ENCODE measurements around the gene PLXNA4. TPM values are rescaled to one million over a fixed set of nuclear protein-coding genes. Genes with fewer than 3 reads are reported as not detected.

Gene PLXNA4
- total RNA-seq, 1 experiment from 2014 or later: 0.81 TPM

DNA sequence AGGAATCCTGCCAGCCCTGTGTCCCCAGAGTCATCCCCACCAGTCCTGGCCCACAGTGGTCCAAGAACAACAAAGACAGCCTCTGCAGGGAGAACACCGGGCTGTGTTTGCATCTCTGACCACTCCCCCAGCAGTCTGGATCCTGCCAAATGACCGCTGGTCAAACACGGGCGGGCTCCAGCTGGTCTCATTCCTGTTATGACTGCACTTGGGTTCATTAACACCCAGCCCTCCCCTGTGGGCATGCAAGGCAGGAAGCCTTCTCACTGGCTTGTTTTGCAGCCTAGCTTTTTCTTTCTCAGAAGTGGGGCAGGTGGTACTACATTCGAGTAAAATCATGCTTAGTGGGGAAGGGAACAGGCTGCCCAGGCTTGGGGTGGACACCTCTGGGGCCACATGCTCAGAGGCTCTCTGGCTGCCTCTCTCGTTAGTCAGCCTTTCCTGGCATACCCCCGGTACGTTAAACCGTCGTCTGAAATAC is 190.0 kb downstream of the PLXNA4 start:
- peak; percentile 47 for ATAC-seq
- Mint-ChIP-seq H3K27me3 (ENCODE audit: low read depth) (peaks cover 2% of the 10 kb centered on the region; the same call in 1 of the 2 replicates), H3K9me3 (no peaks in the 10 kb centered on the region), H3K4me3 (no peak overlapping the region), H3K36me3 (no peaks in the 10 kb centered on the region), H3K4me1 (peaks cover 12% of the 10 kb centered on the region), H3K27ac (no peak overlapping the region)
- POLR2A ChIA-PET: no interaction called here
- no peak for TF ChIP-seq ZNF263 (CRISPR knock-in tag; IDR thresholded peaks at IDR 0.05; ENCODE audit: low read depth)
- TF ChIP-seq, protein P1, sequence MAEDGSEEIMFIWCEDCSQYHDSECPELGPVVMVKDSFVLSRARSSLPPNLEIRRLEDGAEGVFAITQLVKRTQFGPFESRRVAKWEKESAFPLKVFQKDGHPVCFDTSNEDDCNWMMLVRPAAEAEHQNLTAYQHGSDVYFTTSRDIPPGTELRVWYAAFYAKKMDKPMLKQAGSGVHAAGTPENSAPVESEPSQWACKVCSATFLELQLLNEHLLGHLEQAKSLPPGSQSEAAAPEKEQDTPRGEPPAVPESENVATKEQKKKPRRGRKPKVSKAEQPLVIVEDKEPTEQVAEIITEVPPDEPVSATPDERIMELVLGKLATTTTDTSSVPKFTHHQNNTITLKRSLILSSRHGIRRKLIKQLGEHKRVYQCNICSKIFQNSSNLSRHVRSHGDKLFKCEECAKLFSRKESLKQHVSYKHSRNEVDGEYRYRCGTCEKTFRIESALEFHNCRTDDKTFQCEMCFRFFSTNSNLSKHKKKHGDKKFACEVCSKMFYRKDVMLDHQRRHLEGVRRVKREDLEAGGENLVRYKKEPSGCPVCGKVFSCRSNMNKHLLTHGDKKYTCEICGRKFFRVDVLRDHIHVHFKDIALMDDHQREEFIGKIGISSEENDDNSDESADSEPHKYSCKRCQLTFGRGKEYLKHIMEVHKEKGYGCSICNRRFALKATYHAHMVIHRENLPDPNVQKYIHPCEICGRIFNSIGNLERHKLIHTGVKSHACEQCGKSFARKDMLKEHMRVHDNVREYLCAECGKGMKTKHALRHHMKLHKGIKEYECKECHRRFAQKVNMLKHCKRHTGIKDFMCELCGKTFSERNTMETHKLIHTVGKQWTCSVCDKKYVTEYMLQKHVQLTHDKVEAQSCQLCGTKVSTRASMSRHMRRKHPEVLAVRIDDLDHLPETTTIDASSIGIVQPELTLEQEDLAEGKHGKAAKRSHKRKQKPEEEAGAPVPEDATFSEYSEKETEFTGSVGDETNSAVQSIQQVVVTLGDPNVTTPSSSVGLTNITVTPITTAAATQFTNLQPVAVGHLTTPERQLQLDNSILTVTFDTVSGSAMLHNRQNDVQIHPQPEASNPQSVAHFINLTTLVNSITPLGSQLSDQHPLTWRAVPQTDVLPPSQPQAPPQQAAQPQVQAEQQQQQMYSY (CRISPR knock-in tag; IDR thresholded peaks at IDR 0.05): no peak
- TF ChIP-seq, protein P2, sequence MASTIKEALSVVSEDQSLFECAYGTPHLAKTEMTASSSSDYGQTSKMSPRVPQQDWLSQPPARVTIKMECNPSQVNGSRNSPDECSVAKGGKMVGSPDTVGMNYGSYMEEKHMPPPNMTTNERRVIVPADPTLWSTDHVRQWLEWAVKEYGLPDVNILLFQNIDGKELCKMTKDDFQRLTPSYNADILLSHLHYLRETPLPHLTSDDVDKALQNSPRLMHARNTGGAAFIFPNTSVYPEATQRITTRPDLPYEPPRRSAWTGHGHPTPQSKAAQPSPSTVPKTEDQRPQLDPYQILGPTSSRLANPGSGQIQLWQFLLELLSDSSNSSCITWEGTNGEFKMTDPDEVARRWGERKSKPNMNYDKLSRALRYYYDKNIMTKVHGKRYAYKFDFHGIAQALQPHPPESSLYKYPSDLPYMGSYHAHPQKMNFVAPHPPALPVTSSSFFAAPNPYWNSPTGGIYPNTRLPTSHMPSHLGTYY (CRISPR knock-in tag; IDR thresholded peaks at IDR 0.05): no peak
- TF ChIP-seq ZNF232 (CRISPR knock-in tag; IDR thresholded peaks at IDR 0.05): no peak
- TF ChIP-seq, protein P3, sequence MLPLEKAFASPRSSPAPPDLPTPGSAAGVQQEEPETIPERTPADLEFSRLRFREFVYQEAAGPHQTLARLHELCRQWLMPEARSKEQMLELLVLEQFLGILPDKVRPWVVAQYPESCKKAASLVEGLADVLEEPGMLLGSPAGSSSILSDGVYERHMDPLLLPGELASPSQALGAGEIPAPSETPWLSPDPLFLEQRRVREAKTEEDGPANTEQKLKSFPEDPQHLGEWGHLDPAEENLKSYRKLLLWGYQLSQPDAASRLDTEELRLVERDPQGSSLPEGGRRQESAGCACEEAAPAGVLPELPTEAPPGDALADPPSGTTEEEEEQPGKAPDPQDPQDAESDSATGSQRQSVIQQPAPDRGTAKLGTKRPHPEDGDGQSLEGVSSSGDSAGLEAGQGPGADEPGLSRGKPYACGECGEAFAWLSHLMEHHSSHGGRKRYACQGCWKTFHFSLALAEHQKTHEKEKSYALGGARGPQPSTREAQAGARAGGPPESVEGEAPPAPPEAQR (CRISPR knock-in tag; IDR thresholded peaks at IDR 0.05): no peak
- TF ChIP-seq JAZF1 (CRISPR knock-in tag; IDR thresholded peaks at IDR 0.05): no peak
- no peak for TF ChIP-seq ATF1 (CRISPR knock-in tag; IDR thresholded peaks at IDR 0.05)
- DNase-seq (ENCODE audit: low spot score): no peak
- CTCF ChIA-PET: interaction anchor here (1.4 to 1.7 kb wide), 3 partner anchors 68 to 194 kb away, joined by 4 to 6 read pairs (median 5); no protein-coding TSS in a partner anchor

DNA sequence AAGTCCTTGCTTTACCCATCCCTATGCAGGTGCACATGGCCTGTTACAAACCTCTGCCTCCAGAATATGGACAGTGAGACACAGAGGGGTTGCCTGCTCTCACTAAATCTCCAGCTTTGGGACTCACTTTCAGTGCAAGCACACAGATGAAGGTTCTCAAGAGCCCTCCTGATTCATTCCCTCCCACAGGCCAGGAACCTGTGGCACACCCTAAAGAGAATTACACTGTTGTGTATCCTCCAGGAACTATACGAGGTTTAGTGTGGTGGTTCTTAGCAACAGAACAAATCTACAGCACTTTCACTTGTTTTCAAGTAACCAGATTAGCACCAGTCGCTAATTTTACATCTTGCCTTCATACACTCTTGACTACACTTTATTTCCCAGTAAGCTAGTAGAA is 192.3 kb downstream of the PLXNA4 start:
- POLR2A ChIA-PET: no interaction called here
- 0 out of 2 replicates have a peak, but pooled peaks cover 3% of the 10 kb centered on the region for H3K9me3 Mint-ChIP-seq
- H3K27me3 Mint-ChIP-seq (ENCODE audit: low read depth): peaks cover 2% of the 10 kb centered on the region; the same call in 1 of the 2 replicates
- DNase-seq (ENCODE audit: low spot score) (no peak), ATAC-seq (no peak)
- CTCF ChIA-PET: interaction anchor here (1.2 kb wide), 1 partner anchor 65 kb away, joined by 3 read pairs; no protein-coding TSS in a partner anchor
- H3K36me3 Mint-ChIP-seq: no peaks in the 10 kb centered on the region
- no peak overlapping the region for H3K27ac Mint-ChIP-seq
- H3K4me1 Mint-ChIP-seq: peaks cover 28% of the 10 kb centered on the region
- no peak overlapping the region for H3K4me3 Mint-ChIP-seq
- no peak for TF ChIP-seq FOXK1 (CRISPR knock-in tag; IDR thresholded peaks at IDR 0.05)
- TF ChIP-seq, protein P4, sequence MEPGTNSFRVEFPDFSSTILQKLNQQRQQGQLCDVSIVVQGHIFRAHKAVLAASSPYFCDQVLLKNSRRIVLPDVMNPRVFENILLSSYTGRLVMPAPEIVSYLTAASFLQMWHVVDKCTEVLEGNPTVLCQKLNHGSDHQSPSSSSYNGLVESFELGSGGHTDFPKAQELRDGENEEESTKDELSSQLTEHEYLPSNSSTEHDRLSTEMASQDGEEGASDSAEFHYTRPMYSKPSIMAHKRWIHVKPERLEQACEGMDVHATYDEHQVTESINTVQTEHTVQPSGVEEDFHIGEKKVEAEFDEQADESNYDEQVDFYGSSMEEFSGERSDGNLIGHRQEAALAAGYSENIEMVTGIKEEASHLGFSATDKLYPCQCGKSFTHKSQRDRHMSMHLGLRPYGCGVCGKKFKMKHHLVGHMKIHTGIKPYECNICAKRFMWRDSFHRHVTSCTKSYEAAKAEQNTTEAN (CRISPR knock-in tag; IDR thresholded peaks at IDR 0.05): no peak
- TF ChIP-seq, protein P5, sequence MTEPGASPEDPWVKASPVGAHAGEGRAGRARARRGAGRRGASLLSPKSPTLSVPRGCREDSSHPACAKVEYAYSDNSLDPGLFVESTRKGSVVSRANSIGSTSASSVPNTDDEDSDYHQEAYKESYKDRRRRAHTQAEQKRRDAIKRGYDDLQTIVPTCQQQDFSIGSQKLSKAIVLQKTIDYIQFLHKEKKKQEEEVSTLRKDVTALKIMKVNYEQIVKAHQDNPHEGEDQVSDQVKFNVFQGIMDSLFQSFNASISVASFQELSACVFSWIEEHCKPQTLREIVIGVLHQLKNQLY (CRISPR knock-in tag; IDR thresholded peaks at IDR 0.05): no peak
- TF ChIP-seq RORB (CRISPR knock-in tag; IDR thresholded peaks at IDR 0.05): no peak
- TF ChIP-seq, protein P6, sequence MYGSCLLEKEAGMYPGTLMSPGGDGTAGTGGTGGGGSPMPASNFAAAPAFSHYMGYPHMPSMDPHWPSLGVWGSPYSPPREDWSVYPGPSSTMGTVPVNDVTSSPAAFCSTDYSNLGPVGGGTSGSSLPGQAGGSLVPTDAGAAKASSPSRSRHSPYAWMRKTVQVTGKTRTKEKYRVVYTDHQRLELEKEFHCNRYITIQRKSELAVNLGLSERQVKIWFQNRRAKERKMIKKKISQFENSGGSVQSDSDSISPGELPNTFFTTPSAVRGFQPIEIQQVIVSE (CRISPR knock-in tag; IDR thresholded peaks at IDR 0.05; ENCODE audit: borderline replicate concordance): no peak
- TF ChIP-seq ETV6 (CRISPR knock-in tag; IDR thresholded peaks at IDR 0.05): no peak
- no peak for TF ChIP-seq NFYB (CRISPR knock-in tag; conservative IDR thresholded peaks at IDR 0.05; ENCODE audit: low read depth)
- TF ChIP-seq, protein P7, sequence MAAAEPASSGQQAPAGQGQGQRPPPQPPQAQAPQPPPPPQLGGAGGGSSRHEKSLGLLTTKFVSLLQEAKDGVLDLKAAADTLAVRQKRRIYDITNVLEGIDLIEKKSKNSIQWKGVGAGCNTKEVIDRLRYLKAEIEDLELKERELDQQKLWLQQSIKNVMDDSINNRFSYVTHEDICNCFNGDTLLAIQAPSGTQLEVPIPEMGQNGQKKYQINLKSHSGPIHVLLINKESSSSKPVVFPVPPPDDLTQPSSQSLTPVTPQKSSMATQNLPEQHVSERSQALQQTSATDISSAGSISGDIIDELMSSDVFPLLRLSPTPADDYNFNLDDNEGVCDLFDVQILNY (CRISPR knock-in tag; IDR thresholded peaks at IDR 0.05): no peak
- no peak for TF ChIP-seq HMGA2 (CRISPR knock-in tag; IDR thresholded peaks at IDR 0.05)
- TF ChIP-seq OVOL2 (CRISPR knock-in tag; IDR thresholded peaks at IDR 0.05; ENCODE audit: borderline replicate concordance): no peak
- TF ChIP-seq, protein P8, sequence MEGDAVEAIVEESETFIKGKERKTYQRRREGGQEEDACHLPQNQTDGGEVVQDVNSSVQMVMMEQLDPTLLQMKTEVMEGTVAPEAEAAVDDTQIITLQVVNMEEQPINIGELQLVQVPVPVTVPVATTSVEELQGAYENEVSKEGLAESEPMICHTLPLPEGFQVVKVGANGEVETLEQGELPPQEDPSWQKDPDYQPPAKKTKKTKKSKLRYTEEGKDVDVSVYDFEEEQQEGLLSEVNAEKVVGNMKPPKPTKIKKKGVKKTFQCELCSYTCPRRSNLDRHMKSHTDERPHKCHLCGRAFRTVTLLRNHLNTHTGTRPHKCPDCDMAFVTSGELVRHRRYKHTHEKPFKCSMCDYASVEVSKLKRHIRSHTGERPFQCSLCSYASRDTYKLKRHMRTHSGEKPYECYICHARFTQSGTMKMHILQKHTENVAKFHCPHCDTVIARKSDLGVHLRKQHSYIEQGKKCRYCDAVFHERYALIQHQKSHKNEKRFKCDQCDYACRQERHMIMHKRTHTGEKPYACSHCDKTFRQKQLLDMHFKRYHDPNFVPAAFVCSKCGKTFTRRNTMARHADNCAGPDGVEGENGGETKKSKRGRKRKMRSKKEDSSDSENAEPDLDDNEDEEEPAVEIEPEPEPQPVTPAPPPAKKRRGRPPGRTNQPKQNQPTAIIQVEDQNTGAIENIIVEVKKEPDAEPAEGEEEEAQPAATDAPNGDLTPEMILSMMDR (IDR thresholded peaks at IDR 0.05): no peak
- no peak for TF ChIP-seq NR1H2 (CRISPR knock-in tag; IDR thresholded peaks at IDR 0.05)

Measured in WTC11 (cell line).